GM12878 (cell line): ENCODE data around the gene DACH1. TPM values are rescaled to one million over a fixed set of nuclear protein-coding genes. Genes with fewer than 3 reads are reported as not detected.

Experiments
- ATAC-seq: fragments of 200-7000 bp; cut with Tn5 transposase; 3 replicates; pipeline ENCODE4 v1.9.1; 2020; ENCODE audit warnings: mild to moderate bottlenecking, moderate library complexity
- BruUV-seq: library from RNA; stranded (reverse); fragments of 400-500 nt; replicated peaks from 2 replicates; lab custom pipeline; 2021; lab: Mats Ljungman, UMichigan
- CTCF ChIA-PET: fragments of 300-600 bp; sonication (Branson Sonifier 250); formaldehyde crosslinking; extraction: SDS; loops from one replicate; lab custom pipeline; 2021; ENCODE audit warnings: inconsistent platforms; lab: Yijun Ruan, JAX
- POLR2A ChIA-PET: fragments of 350-600 bp; formaldehyde crosslinking; extraction: SDS; loops from one replicate; lab custom pipeline; 2021; ENCODE audit warnings: inconsistent platforms; lab: Charles Lee
- RAD21 ChIA-PET: fragments of 300-600 bp; sonication (Branson Sonifier 250); formaldehyde crosslinking; loops from one replicate; lab custom pipeline; 2023; ENCODE audit warnings: antibody characterized with exemption; ENCODE audit not compliant: unreplicated experiment; lab: Charles Lee
- SMC1A ChIA-PET: fragments of 300-600 bp; sonication (Branson Sonifier 250); formaldehyde crosslinking; loops from one replicate; lab custom pipeline; 2023; ENCODE audit not compliant: unreplicated experiment, uncharacterized antibody; lab: Charles Lee
- DNase-seq: peaks from one replicate; pipeline ENCODE4 v3.0.0-alpha.2; 2011; ENCODE audit warnings: low read depth, low spot score
- FAIRE-seq: peaks from 3 replicates; lab custom pipeline; 2011; peaks lifted over from hg19 to GRCh38; lab: Jason Lieb, UNC
- H2AFZ ChIP-seq: 2 replicates; pipeline ENCODE4 v1.6.0; 2011; ENCODE audit warnings: low read depth, low read length, control low read depth; ENCODE audit not compliant: control insufficient read depth
- H3K27ac ChIP-seq: 2 replicates; pipeline ENCODE4 v1.5.1; 2011; ENCODE audit warnings: control low read depth; ENCODE audit not compliant: control insufficient read depth, insufficient read depth
- H3K27me3 ChIP-seq, 2 experiments: replicated peaks in 1 of 2; 2 replicates each; pipeline versions ENCODE4 v1.6.0 to v1.6.1; 2011; ENCODE audit warnings: low read length in 1 of 2; ENCODE audit not compliant: control insufficient read depth in 2 of 2, insufficient read depth in 2 of 2
- H3K36me3 ChIP-seq, 2 experiments: 2 replicates each; pipeline ENCODE4 v1.5.1; 2011; ENCODE audit warnings: low read length in 1 of 2; ENCODE audit not compliant: control insufficient read depth in 2 of 2, insufficient read depth in 2 of 2
- H3K4me1 ChIP-seq: 2 replicates; pipeline ENCODE4 v1.6.1; 2011; ENCODE audit warnings: mild to moderate bottlenecking, low read length, moderate library complexity, mixed read lengths; ENCODE audit not compliant: control insufficient read depth, insufficient read depth
- H3K4me2 ChIP-seq: 2 replicates; pipeline ENCODE4 v1.6.0; 2011; ENCODE audit warnings: control low read depth; ENCODE audit not compliant: control insufficient read depth, insufficient read depth
- H3K4me3 ChIP-seq: fragments of 200-600 bp; sonication (generic); 2 replicates; pipeline ENCODE4 v1.5.1; 2016
- H3K79me2 ChIP-seq: 2 replicates; pipeline ENCODE4 v1.6.0; 2011; ENCODE audit warnings: low read length; ENCODE audit not compliant: control insufficient read depth, insufficient read depth
- H3K9ac ChIP-seq: 2 replicates; pipeline ENCODE4 v1.8.0; 2011; ENCODE audit warnings: low read length, control low read depth, mixed read lengths; ENCODE audit not compliant: control insufficient read depth, insufficient read depth
- H3K9me3 ChIP-seq: replicated peaks from 3 replicates; pipeline ENCODE4 v1.5.1; 2011; ENCODE audit warnings: mild to moderate bottlenecking, low read length; ENCODE audit not compliant: control insufficient read depth, insufficient read depth
- H4K20me1 ChIP-seq: 2 replicates; pipeline ENCODE4 v1.6.0; 2011; ENCODE audit not compliant: control insufficient read depth, insufficient read depth
- RUNX3 ChIP-seq: IDR thresholded peaks from 2 replicates; pipeline ENCODE4 v1.6.1; 2012; ENCODE audit warnings: low read length, inconsistent platforms
- SKIL ChIP-seq: fragments of 450-650 bp; IDR thresholded peaks from 2 replicates; pipeline ENCODE4 v1.6.1; 2017; ENCODE audit warnings: mild to moderate bottlenecking, low read depth, inconsistent platforms; ENCODE audit not compliant: poor library complexity, severe bottlenecking
- YY1 ChIP-seq: IDR thresholded peaks from 2 replicates; pipeline ENCODE4 v1.6.1; 2011; ENCODE audit warnings: low read depth, mild to moderate bottlenecking, low read length
- WGBS: methylation state at CpG from one replicate; pipeline ENCODE4 v1.1.6; 2016; ENCODE audit warnings: low lambda C conversion rate; ENCODE audit not compliant: insufficient replicate concordance, insufficient coverage; ENCODE audit errors: missing lambda C conversion rate; 5-methylcytosine and 5-hydroxymethylcytosine counted together
- in situ Hi-C: fragments of 300-500 bp; cut with MboI; formaldehyde crosslinking; loops from 9 replicates; pipeline ENCODE4 v1.14.3; 2018; ENCODE audit warnings: mixed read lengths
- intact Hi-C: fragments of 100-400 bp; cut with micrococcal nuclease; formaldehyde crosslinking; loops from one replicate; pipeline ENCODE4 v1.14.2; 2022; ENCODE audit not compliant: unreplicated experiment
- polyA plus RNA-seq, 11 experiments: library from polyadenylated mRNA; depleted of rRNA in 4 of 11; unstranded in 6 of 11; stranded (reverse) in 5 of 11; fragments of >200 nt; fragmentation: Nextera tagmentation in 4 of 11; fragmentation: Illumina TruSeq in 1 of 11; extraction: Ambion mirVana in 4 of 11; extraction: Trizol in 1 of 11; gene quantifications; 1 replicate in 1 of 11; 2 replicates in 10 of 11; pipeline versions ENCODE4 v1.2.1 to v1.2.3, GENCODE V29; 2011 to 2016; ENCODE audit warnings: inconsistent platforms in 2 of 11, missing spikeins in 2 of 11, low read depth in 1 of 11
- total RNA-seq, 4 experiments: library from RNA; depleted of rRNA in 3 of 4; stranded (reverse); fragments of >200 nt in 3 of 4; fragmentation: Illumina TruSeq in 1 of 4; extraction: Trizol in 1 of 4; gene quantifications; 2 replicates each; pipeline versions ENCODE4 v1.2.1 to v1.2.3, GENCODE V29; 2013 to 2021

DACH1 gene
- total and polyA plus RNA-seq, 10 of the 15 experiments (the other 5 are each of a cell fraction or from before 2014, with no cell fraction given): 0.05 TPM; not detected in 9

- RAD21 ChIA-PET: no interaction called here
- ATAC-seq (peak; percentile 69), DNase-seq (peak; percentile 9), FAIRE-seq (no peak)
- 0 out of 2 replicates have a peak overlapping the region, but pooled peaks have one; percentile 22 for H3K27ac ChIP-seq
- SMC1A ChIA-PET: interaction anchor here (0.8 kb wide), 1 partner anchor 9 kb away, joined by 5 read pairs; the partner anchor contains the start of gene DACH1
- H3K79me2 ChIP-seq: no peaks in the 10 kb centered on the region
- TF ChIP-seq YY1 (0 out of 2 replicates have a peak, but pooled peaks have one; percentile 10), SKIL (no peak), RUNX3 (peak; percentile 32; the same call in 1 of the 2 replicates)
- H3K36me3 ChIP-seq: no peaks in the 10 kb centered on the region
- H3K9me3 ChIP-seq: no peaks in the 10 kb centered on the region
- no TSS peak for BruUV-seq
- H3K4me1 ChIP-seq: peaks cover 7% of the 10 kb centered on the region; the same call in 1 of the 2 replicates
- H4K20me1 ChIP-seq: no peaks in the 10 kb centered on the region
- H2AFZ ChIP-seq: peak overlapping the region; percentile 42
- POLR2A ChIA-PET: no interaction called here
- WGBS: 35% methylated on average over 2 of the region's 2 CpGs
- no peaks in the 10 kb centered on the region for H3K27me3 ChIP-seq
- in situ Hi-C loops: loop anchor here (10.0 kb wide), 1 partner anchor 582 kb away; no protein-coding TSS in a partner anchor
- H3K4me2 ChIP-seq: 0 out of 2 replicates have a peak overlapping the region, but pooled peaks have one; percentile 35
- H3K4me3 ChIP-seq: no peak overlapping the region
- CTCF ChIA-PET: interaction anchor here (1.2 kb wide), 1 partner anchor 123 kb away, joined by 3 read pairs; no protein-coding TSS in a partner anchor
- H3K9ac ChIP-seq: no peak overlapping the region
- intact Hi-C loops: loop anchor here (10.0 kb wide), 1 partner anchor 552 kb away; no protein-coding TSS in a partner anchor
Observed at GRCh38 chr13:71876648-71877255, 9.7 kb upstream of the DACH1 start.
